Measurements from ENCODE around the gene ERN1. TPM values are rescaled to one million over a fixed set of nuclear protein-coding genes. Genes with fewer than 3 reads are reported as not detected.

Gene ERN1
- total and polyA plus RNA-seq, 2 of the 13 experiments (the other 11 are each of a cell fraction or from before 2014, with no cell fraction given): 6.0 to 12.7 TPM

DNA sequence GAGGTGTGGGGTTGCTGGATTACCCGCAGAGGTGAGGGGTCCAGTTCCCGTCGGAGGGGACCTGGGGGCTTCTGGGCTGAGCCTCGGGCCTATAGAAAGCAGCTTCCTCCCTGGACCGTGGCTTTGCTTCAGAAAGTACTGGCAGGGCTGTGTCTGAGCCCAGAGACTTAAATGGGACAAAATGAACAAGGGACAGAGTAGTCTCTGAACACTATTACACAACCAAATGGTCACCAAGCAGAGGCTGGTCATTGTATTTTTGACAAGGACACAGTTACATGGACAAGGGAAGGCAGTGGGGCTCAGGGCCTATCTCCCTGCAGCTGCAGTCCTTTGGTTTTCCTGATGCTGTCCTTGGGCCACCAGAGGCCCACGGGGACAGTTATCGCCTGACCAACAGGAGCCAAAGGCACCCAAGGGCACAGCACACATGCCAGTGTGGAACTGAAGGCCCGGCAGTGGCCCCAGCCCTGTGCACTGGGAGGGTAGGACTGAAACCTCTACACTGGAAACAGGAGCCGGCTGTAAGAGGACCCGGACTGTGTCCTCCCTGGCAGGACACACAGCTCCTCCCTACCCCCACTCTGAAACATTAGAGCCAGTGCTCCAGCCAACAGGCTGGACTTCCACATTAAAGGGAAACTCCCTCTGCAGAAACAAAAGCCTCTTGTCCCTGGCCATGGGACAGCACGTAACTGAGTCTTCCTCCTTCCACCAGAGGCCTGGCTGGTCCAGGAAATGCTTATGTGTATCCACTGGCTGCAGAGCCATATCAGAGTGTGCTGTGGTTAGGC is 26.0 kb upstream of the ERN1 start (continued):
- TF ChIP-seq NFYB (CRISPR knock-in tag; IDR thresholded peaks at IDR 0.05) (no peak), NR2C2 (CRISPR knock-in tag; IDR thresholded peaks at IDR 0.05; ENCODE audit: borderline replicate concordance) (peak; percentile 41; the same call in 1 of the 2 replicates), ZNF224 (CRISPR knock-in tag; IDR thresholded peaks at IDR 0.05) (no peak), FOXA3 (CRISPR knock-in tag; IDR thresholded peaks at IDR 0.05) (peak; percentile 74), ZNF333 (CRISPR knock-in tag; IDR thresholded peaks at IDR 0.05; ENCODE audit: borderline replicate concordance) (0 out of 2 replicates have a peak, but pooled peaks have one; percentile 75), FOXK1 (CRISPR knock-in tag; IDR thresholded peaks at IDR 0.05; ENCODE audit: borderline replicate concordance, low read depth) (peak; percentile 52; the same call in 1 of the 2 replicates), EZH2 (conservative IDR thresholded peaks at IDR 0.05; ENCODE audit: low read depth, low read length) (no peak), USF2 (IDR thresholded peaks at IDR 0.05; ENCODE audit: low read depth, low read length) (no peak), USF2 (CRISPR knock-in tag; IDR thresholded peaks at IDR 0.05; ENCODE audit: borderline replicate concordance) (no peak), PREB (CRISPR knock-in tag; IDR thresholded peaks at IDR 0.05) (no peak), SP4 (CRISPR knock-in tag; IDR thresholded peaks at IDR 0.05) (peak; percentile 18; the same call in 1 of the 2 replicates), HNRNPH1 (optimal IDR thresholded peaks at IDR 0.05; ENCODE audit: low read depth, low read length) (peak; percentile 46), ISL2 (CRISPR knock-in tag; IDR thresholded peaks at IDR 0.05) (peak; percentile 75; the same call in 1 of the 2 replicates), FIP1L1 (IDR thresholded peaks at IDR 0.05; ENCODE audit: borderline replicate concordance, insufficient read depth, low read depth, low read length) (peak; percentile 55; the same call in 1 of the 2 replicates), ARID2 (CRISPR knock-in tag; IDR thresholded peaks at IDR 0.05; ENCODE audit: borderline replicate concordance) (0 out of 2 replicates have a peak, but pooled peaks have one; percentile 33), ZNF790 (CRISPR knock-in tag; IDR thresholded peaks at IDR 0.05; ENCODE audit: borderline replicate concordance) (no peak)
- TF ChIP-seq, protein P1, sequence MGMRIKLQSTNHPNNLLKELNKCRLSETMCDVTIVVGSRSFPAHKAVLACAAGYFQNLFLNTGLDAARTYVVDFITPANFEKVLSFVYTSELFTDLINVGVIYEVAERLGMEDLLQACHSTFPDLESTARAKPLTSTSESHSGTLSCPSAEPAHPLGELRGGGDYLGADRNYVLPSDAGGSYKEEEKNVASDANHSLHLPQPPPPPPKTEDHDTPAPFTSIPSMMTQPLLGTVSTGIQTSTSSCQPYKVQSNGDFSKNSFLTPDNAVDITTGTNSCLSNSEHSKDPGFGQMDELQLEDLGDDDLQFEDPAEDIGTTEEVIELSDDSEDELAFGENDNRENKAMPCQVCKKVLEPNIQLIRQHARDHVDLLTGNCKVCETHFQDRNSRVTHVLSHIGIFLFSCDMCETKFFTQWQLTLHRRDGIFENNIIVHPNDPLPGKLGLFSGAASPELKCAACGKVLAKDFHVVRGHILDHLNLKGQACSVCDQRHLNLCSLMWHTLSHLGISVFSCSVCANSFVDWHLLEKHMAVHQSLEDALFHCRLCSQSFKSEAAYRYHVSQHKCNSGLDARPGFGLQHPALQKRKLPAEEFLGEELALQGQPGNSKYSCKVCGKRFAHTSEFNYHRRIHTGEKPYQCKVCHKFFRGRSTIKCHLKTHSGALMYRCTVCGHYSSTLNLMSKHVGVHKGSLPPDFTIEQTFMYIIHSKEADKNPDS (CRISPR knock-in tag; IDR thresholded peaks at IDR 0.05): no peak
- TF ChIP-seq, protein P2, sequence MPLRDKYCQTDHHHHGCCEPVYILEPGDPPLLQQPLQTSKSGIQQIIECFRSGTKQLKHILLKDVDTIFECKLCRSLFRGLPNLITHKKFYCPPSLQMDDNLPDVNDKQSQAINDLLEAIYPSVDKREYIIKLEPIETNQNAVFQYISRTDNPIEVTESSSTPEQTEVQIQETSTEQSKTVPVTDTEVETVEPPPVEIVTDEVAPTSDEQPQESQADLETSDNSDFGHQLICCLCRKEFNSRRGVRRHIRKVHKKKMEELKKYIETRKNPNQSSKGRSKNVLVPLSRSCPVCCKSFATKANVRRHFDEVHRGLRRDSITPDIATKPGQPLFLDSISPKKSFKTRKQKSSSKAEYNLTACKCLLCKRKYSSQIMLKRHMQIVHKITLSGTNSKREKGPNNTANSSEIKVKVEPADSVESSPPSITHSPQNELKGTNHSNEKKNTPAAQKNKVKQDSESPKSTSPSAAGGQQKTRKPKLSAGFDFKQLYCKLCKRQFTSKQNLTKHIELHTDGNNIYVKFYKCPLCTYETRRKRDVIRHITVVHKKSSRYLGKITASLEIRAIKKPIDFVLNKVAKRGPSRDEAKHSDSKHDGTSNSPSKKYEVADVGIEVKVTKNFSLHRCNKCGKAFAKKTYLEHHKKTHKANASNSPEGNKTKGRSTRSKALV (CRISPR knock-in tag; IDR thresholded peaks at IDR 0.05): peak; percentile 43

All from HepG2 (cell line).